Measurements from ENCODE around the gene ARHGEF17.

The ARHGEF17 gene

DNA sequence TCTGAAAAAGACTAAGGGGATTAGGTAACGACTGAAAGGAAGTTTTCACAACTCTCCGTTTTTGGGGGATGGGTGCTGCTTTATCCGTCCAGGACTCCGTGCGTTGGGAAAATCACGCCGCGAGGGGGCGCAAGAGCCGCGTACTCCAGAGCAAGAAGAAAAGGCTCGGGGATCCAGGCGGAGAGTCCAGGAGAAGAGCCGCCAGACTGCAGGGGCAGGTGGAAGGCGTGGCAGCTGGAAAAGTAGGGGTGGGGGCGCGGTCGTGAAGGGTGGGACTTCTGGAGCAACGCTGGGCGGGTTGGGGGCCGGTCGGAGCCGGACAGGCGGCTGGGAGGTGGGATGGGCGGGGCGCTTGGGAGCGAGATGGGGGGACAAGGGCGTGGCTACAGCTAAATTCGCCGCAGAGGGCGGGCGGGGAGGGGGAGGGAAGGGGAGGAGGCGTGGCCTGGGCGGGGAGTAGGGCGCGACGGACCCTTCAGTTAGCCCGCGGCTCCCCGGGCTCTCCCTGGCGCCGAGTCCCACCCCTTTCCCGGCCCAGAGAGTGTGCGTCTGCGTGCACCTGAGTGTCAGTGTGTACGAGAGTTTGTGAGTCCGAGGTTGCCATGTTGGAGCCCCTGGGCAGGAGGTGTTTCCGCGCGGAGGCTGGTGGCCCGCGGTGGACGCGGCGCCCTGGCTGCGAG is 613 bp upstream of the ARHGEF17 start (continued):
- TF ChIP-seq, protein P1, sequence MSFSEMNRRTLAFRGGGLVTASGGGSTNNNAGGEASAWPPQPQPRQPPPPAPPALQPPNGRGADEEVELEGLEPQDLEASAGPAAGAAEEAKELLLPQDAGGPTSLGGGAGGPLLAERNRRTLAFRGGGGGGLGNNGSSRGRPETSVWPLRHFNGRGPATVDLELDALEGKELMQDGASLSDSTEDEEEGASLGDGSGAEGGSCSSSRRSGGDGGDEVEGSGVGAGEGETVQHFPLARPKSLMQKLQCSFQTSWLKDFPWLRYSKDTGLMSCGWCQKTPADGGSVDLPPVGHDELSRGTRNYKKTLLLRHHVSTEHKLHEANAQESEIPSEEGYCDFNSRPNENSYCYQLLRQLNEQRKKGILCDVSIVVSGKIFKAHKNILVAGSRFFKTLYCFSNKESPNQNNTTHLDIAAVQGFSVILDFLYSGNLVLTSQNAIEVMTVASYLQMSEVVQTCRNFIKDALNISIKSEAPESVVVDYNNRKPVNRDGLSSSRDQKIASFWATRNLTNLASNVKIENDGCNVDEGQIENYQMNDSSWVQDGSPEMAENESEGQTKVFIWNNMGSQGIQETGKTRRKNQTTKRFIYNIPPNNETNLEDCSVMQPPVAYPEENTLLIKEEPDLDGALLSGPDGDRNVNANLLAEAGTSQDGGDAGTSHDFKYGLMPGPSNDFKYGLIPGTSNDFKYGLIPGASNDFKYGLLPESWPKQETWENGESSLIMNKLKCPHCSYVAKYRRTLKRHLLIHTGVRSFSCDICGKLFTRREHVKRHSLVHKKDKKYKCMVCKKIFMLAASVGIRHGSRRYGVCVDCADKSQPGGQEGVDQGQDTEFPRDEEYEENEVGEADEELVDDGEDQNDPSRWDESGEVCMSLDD (tag by site-specific recombination; IDR thresholded peaks at IDR 0.05), result no peak; the same call in none of the 2 replicates
- no peak for TF ChIP-seq ZNF530 (tag by site-specific recombination; IDR thresholded peaks at IDR 0.05; ENCODE audit: low read depth)
- TF ChIP-seq, protein P2, sequence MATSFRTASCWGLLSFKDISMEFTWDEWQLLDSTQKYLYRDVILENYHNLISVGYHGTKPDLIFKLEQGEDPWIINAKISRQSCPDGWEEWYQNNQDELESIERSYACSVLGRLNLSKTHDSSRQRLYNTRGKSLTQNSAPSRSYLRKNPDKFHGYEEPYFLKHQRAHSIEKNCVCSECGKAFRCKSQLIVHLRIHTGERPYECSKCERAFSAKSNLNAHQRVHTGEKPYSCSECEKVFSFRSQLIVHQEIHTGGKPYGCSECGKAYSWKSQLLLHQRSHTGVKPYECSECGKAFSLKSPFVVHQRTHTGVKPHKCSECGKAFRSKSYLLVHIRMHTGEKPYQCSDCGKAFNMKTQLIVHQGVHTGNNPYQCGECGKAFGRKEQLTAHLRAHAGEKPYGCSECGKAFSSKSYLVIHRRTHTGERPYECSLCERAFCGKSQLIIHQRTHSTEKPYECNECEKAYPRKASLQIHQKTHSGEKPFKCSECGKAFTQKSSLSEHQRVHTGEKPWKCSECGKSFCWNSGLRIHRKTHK (tag by site-specific recombination; IDR thresholded peaks at IDR 0.05), result no peak
- TF ChIP-seq, protein P3, sequence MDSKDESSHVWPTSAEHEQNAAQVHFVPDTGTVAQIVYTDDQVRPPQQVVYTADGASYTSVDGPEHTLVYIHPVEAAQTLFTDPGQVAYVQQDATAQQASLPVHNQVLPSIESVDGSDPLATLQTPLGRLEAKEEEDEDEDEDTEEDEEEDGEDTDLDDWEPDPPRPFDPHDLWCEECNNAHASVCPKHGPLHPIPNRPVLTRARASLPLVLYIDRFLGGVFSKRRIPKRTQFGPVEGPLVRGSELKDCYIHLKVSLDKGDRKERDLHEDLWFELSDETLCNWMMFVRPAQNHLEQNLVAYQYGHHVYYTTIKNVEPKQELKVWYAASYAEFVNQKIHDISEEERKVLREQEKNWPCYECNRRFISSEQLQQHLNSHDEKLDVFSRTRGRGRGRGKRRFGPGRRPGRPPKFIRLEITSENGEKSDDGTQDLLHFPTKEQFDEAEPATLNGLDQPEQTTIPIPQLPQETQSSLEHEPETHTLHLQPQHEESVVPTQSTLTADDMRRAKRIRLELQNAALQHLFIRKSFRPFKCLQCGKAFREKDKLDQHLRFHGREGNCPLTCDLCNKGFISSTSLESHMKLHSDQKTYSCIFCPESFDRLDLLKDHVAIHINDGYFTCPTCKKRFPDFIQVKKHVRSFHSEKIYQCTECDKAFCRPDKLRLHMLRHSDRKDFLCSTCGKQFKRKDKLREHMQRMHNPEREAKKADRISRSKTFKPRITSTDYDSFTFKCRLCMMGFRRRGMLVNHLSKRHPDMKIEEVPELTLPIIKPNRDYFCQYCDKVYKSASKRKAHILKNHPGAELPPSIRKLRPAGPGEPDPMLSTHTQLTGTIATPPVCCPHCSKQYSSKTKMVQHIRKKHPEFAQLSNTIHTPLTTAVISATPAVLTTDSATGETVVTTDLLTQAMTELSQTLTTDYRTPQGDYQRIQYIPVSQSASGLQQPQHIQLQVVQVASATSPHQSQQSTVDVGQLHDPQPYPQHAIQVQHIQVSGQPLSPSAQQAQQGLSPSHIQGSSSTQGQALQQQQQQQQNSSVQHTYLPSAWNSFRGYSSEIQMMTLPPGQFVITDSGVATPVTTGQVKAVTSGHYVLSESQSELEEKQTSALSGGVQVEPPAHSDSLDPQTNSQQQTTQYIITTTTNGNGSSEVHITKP (tag by site-specific recombination; IDR thresholded peaks at IDR 0.05), result peak; percentile 24; the same call in 1 of the 2 replicates
- TF ChIP-seq ZSCAN30 (tag by site-specific recombination; IDR thresholded peaks at IDR 0.05), result peak; percentile 57; the same call in 1 of the 2 replicates
- no peak for TF ChIP-seq ZNF510 (tag by site-specific recombination; IDR thresholded peaks at IDR 0.05; ENCODE audit: insufficient replicate concordance)
- no peak for TF ChIP-seq ZBTB8A (tag by site-specific recombination; IDR thresholded peaks at IDR 0.05)
- no peak for TF ChIP-seq ZSCAN23 (tag by site-specific recombination; IDR thresholded peaks at IDR 0.05)
- TF ChIP-seq ZNF274 (IDR thresholded peaks at IDR 0.05; ENCODE audit: low read length), result no peak
- TF ChIP-seq ZNF274 (tag by site-specific recombination; IDR thresholded peaks at IDR 0.05; ENCODE audit: borderline replicate concordance), result no peak
- TF ChIP-seq ZNF341 (tag by site-specific recombination; IDR thresholded peaks at IDR 0.05; ENCODE audit: low read depth), result peak; percentile 92
- TF ChIP-seq, protein P4, sequence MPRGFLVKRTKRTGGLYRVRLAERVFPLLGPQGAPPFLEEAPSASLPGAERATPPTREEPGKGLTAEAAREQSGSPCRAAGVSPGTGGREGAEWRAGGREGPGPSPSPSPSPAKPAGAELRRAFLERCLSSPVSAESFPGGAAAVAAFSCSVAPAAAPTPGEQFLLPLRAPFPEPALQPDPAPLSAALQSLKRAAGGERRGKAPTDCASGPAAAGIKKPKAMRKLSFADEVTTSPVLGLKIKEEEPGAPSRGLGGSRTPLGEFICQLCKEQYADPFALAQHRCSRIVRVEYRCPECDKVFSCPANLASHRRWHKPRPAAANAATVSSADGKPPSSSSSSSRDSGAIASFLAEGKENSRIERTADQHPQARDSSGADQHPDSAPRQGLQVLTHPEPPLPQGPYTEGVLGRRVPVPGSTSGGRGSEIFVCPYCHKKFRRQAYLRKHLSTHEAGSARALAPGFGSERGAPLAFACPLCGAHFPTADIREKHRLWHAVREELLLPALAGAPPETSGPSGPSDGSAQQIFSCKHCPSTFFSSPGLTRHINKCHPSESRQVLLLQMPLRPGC (tag by site-specific recombination; IDR thresholded peaks at IDR 0.05), result no peak
- TF ChIP-seq, protein P5, sequence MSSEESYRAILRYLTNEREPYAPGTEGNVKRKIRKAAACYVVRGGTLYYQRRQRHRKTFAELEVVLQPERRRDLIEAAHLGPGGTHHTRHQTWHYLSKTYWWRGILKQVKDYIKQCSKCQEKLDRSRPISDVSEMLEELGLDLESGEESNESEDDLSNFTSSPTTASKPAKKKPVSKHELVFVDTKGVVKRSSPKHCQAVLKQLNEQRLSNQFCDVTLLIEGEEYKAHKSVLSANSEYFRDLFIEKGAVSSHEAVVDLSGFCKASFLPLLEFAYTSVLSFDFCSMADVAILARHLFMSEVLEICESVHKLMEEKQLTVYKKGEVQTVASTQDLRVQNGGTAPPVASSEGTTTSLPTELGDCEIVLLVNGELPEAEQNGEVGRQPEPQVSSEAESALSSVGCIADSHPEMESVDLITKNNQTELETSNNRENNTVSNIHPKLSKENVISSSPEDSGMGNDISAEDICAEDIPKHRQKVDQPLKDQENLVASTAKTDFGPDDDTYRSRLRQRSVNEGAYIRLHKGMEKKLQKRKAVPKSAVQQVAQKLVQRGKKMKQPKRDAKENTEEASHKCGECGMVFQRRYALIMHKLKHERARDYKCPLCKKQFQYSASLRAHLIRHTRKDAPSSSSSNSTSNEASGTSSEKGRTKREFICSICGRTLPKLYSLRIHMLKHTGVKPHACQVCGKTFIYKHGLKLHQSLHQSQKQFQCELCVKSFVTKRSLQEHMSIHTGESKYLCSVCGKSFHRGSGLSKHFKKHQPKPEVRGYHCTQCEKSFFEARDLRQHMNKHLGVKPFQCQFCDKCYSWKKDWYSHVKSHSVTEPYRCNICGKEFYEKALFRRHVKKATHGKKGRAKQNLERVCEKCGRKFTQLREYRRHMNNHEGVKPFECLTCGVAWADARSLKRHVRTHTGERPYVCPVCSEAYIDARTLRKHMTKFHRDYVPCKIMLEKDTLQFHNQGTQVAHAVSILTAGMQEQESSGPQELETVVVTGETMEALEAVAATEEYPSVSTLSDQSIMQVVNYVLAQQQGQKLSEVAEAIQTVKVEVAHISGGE (tag by site-specific recombination; conservative IDR thresholded peaks at IDR 0.05; ENCODE audit: low read depth), result no peak
- no peak for TF ChIP-seq EGR2 (tag by site-specific recombination; IDR thresholded peaks at IDR 0.05; ENCODE audit: low read depth)
- TF ChIP-seq, protein P6, sequence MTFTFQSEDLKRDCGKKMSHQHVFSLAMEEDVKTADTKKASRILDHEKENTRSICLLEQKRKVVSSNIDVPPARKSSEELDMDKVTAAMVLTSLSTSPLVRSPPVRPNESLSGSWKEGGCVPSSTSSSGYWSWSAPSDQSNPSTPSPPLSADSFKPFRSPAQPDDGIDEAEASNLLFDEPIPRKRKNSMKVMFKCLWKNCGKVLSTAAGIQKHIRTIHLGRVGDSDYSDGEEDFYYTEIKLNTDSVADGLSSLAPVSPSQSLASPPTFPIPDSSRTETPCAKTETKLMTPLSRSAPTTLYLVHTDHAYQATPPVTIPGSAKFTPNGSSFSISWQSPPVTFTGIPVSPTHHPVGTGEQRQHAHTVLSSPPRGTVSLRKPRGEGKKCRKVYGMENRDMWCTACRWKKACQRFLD (tag by site-specific recombination; IDR thresholded peaks at IDR 0.05), result no peak
- no peak for TF ChIP-seq ZNF214 (tag by site-specific recombination; IDR thresholded peaks at IDR 0.05; ENCODE audit: borderline replicate concordance)
- TF ChIP-seq SP3 (tag by site-specific recombination; IDR thresholded peaks at IDR 0.05), result peak; percentile 76
- TF ChIP-seq, protein P7, sequence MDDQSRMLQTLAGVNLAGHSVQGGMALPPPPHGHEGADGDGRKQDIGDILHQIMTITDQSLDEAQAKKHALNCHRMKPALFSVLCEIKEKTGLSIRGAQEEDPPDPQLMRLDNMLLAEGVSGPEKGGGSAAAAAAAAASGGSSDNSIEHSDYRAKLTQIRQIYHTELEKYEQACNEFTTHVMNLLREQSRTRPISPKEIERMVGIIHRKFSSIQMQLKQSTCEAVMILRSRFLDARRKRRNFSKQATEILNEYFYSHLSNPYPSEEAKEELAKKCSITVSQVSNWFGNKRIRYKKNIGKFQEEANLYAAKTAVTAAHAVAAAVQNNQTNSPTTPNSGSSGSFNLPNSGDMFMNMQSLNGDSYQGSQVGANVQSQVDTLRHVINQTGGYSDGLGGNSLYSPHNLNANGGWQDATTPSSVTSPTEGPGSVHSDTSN (CRISPR knock-in tag; IDR thresholded peaks at IDR 0.05), result no peak
- TF ChIP-seq, protein P8, sequence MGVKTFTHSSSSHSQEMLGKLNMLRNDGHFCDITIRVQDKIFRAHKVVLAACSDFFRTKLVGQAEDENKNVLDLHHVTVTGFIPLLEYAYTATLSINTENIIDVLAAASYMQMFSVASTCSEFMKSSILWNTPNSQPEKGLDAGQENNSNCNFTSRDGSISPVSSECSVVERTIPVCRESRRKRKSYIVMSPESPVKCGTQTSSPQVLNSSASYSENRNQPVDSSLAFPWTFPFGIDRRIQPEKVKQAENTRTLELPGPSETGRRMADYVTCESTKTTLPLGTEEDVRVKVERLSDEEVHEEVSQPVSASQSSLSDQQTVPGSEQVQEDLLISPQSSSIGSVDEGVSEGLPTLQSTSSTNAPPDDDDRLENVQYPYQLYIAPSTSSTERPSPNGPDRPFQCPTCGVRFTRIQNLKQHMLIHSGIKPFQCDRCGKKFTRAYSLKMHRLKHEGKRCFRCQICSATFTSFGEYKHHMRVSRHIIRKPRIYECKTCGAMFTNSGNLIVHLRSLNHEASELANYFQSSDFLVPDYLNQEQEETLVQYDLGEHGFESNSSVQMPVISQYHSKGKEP (tag by site-specific recombination; IDR thresholded peaks at IDR 0.05), result no peak
- no peak for TF ChIP-seq ZNF404 (tag by site-specific recombination; IDR thresholded peaks at IDR 0.05)
- TF ChIP-seq OVOL3 (tag by site-specific recombination; IDR thresholded peaks at IDR 0.05), result no peak
